Adipocyte (in vitro differentiated cells): Measurements from ENCODE around the gene GABARAP.

ENCODE experiments used
- DNase-seq: peaks from one replicate; pipeline ENCODE4 v3.0.0-alpha.2; 2015; ENCODE audit warnings: low read depth
- H3K27me3 ChIP-seq: replicated peaks from 2 replicates; pipeline ENCODE4 v1.7.0; 2013; ENCODE audit warnings: mild to moderate bottlenecking, low read length, moderate library complexity; ENCODE audit not compliant: control insufficient read depth, insufficient read depth
- H3K36me3 ChIP-seq: 2 replicates; pipeline ENCODE4 v1.7.0; 2013; ENCODE audit warnings: low read length, mild to moderate bottlenecking, moderate library complexity; ENCODE audit not compliant: control insufficient read depth, insufficient read depth, severe bottlenecking
- H3K4me1 ChIP-seq: 2 replicates; pipeline ENCODE4 v1.7.0; 2013; ENCODE audit warnings: mild to moderate bottlenecking, low read length, moderate library complexity; ENCODE audit not compliant: control insufficient read depth, insufficient read depth
- H3K4me3 ChIP-seq: 2 replicates; pipeline ENCODE4 v1.7.0; 2013; ENCODE audit warnings: mild to moderate bottlenecking, low read length, moderate library complexity
- H3K9ac ChIP-seq: 2 replicates; pipeline ENCODE4 v1.7.0; 2013; ENCODE audit warnings: mild to moderate bottlenecking, low read length, moderate library complexity
- H3K9me3 ChIP-seq: 2 replicates; pipeline ENCODE4 v1.7.0; 2013; ENCODE audit warnings: mild to moderate bottlenecking, low read length, moderate library complexity; ENCODE audit not compliant: control insufficient read depth

Gene GABARAP

DNA sequence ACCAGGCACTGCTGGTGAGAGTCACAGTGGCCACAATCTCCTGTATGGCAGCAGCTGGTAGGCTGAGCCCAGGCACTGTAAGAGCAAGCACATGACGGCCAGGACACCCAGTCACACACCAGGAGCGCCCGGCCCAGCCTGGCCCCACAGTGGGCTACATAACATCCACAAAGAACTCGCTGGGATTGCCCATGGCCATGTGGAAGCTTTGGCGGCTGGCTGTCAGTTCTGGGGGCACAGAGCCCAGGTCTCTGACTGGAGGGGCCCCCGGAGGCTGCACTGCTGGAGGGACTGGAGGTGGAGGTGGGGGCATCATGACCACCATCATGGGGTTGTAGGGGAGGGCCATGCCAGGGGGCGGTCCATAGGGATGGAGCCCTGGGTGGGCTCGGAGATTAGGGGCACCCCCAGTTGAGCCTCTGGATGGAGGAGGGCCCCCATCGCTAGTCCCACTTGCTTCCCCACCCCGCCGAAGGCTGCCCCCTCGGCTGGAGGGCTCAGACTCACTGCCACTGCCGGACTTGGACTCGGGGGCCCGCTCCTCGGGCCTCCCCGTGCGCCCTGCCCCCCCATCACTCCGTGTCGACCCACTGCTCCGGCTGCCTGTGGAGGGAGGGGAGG, 16.4 kb downstream of the GABARAP start:
- no peak overlapping the region for H3K4me3 ChIP-seq
- H3K27me3 ChIP-seq = no peaks in the 10 kb centered on the region
- H3K4me1 ChIP-seq = peaks cover 34% of the 10 kb centered on the region
- no peak overlapping the region for H3K9ac ChIP-seq
- peaks cover 88% of the 10 kb centered on the region for H3K36me3 ChIP-seq
- no peak for DNase-seq
- H3K9me3 ChIP-seq = no peaks in the 10 kb centered on the region

DNA sequence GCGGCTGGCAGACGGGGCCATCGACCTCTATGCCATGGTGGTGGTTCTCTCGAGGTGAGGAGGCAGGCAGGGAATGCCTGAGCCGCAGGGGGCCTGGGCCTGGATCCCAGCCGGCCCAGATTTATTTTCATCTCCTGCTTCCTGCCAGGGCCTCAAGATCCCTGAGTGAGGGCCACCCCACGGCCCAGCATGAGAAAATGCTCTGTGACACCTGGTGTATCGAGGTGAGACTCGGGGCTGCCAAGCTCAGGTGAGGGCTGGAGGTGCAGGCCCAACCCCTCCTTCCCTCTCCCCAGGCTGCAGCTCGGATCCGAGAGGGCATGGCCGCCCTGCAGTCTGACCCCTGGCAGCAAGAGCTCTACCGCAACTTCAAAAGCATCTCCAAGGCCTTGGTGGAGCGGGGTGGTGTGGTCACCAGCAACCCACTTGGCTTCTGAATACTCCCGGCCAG, 17.6 kb downstream of the GABARAP start:
- Histone ChIP-seq H3K27me3 (no peaks in the 10 kb centered on the region), H3K9ac (no peak overlapping the region), H3K4me1 (peaks cover 39% of the 10 kb centered on the region), H3K4me3 (no peak overlapping the region), H3K9me3 (no peaks in the 10 kb centered on the region), H3K36me3 (peaks cover 79% of the 10 kb centered on the region)
- no peak for DNase-seq

DNA sequence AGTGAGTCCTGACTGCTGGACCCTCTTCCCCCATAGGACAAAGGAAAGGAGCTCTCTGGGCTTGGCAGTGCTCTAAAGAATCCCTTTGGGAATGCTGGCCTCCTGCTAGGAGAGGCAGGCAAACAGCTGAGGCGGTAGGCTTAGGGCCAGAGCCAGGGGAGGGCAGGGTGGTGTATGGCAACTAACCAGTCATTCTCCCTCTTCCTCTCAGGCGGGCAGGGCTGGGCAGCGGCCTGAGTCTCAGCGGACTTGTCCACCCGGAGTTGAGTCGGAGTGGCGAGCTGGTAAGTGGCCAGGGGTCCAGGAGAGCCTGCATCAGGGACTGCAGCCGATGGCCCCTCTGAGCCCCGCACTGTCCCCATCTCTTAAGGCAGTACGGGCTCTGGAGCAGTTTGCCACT, 18.1 kb downstream of the GABARAP start:
- peak overlapping the region; percentile 23 for H3K9ac ChIP-seq
- H3K9me3 ChIP-seq = no peaks in the 10 kb centered on the region
- no peak overlapping the region for H3K4me3 ChIP-seq
- no peaks in the 10 kb centered on the region for H3K27me3 ChIP-seq
- H3K36me3 ChIP-seq = peaks cover 73% of the 10 kb centered on the region
- DNase-seq = no peak
- H3K4me1 ChIP-seq = peaks cover 44% of the 10 kb centered on the region

DNA sequence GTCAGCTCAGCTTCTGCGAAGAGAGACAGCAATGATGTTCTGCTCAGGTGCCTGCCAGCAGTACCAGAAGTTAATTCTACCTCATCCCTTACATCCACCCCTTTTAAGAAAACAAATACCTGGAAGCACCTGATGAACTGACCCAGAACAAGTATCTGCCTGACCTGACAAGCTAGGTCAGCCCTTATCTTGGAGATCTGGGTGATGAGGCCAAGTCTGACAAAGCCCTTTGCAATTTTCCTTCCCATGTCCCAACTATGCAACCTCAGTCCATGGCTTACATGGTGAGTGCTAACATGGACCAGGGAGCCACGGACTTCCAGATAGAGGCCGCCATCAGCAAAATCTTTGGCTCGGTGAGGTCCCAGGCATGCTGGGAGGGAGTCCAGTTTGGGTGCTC, 18.9 kb downstream of the GABARAP start:
- Histone ChIP-seq H3K9ac (peak overlapping the region; percentile 23), H3K4me1 (peaks cover 49% of the 10 kb centered on the region), H3K9me3 (no peaks in the 10 kb centered on the region), H3K27me3 (no peaks in the 10 kb centered on the region), H3K4me3 (no peak overlapping the region), H3K36me3 (peaks cover 66% of the 10 kb centered on the region)
- no peak for DNase-seq

DNA sequence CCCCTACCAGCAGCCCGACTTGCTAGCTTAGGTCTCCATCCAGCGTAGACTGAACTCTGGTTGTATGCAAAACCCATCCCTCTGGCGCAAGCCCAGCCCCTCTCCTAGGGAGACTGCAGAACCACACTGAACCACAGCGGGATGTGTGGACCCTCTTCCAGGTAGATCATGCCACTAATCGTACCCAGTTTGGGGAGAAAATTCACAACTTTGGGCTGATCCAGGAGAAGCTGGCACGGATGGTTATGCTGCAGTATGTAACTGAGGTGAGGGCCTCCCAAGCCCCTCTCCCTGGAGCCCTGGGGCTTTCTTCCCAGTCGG, 19.3 kb downstream of the GABARAP start:
- H3K9ac ChIP-seq = no peak overlapping the region
- peaks cover 61% of the 10 kb centered on the region for H3K36me3 ChIP-seq
- H3K27me3 ChIP-seq = no peaks in the 10 kb centered on the region
- peaks cover 50% of the 10 kb centered on the region for H3K4me1 ChIP-seq
- H3K4me3 ChIP-seq = no peak overlapping the region
- H3K9me3 ChIP-seq = no peaks in the 10 kb centered on the region
- DNase-seq = no peak

DNA sequence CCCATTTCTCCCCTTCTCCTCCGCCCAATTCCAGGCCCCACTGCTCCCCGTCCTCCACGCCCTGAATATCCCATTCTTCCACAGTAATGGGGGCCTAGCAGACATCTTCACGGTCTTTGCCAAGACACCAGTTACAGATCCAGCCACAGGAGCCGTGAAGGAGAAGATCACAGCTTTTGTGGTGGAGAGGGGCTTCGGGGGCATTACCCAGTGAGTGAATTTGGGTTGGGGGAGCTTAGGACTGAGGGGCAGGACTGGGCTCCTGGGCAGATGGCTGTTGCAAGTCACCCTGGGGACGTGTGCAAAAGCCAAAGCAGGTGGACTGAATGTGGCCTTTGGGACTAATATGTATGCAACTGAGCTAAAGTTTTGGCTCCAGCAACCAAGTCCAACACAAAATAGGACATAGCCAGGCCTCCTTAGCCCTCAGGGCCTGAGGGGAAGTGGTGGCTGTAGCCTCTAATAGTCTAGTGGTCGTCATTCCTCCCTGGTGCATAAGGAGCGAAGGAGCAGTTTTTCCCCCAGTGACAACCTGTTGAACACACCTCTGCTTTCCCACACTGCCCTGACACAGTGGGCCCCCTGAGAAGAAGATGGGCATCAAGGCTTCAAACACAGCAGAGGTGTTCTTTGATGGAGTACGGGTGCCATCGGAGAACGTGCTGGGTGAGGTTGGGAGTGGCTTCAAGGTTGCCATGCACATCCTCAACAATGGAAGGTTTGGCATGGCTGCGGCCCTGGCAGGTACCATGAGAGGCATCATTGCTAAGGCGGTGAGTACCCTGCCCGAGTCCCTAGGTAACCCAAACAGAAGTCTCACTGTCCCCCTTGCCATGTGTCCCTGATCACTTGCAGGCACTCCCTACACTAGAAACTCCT, 19.9 kb downstream of the GABARAP start:
- no peak overlapping the region for H3K4me3 ChIP-seq
- H3K4me1 ChIP-seq = peaks cover 54% of the 10 kb centered on the region
- no peaks in the 10 kb centered on the region for H3K27me3 ChIP-seq
- H3K36me3 ChIP-seq = peaks cover 56% of the 10 kb centered on the region
- H3K9ac ChIP-seq = peak overlapping the region; percentile 98
- no peaks in the 10 kb centered on the region for H3K9me3 ChIP-seq
- DNase-seq = no peak

DNA sequence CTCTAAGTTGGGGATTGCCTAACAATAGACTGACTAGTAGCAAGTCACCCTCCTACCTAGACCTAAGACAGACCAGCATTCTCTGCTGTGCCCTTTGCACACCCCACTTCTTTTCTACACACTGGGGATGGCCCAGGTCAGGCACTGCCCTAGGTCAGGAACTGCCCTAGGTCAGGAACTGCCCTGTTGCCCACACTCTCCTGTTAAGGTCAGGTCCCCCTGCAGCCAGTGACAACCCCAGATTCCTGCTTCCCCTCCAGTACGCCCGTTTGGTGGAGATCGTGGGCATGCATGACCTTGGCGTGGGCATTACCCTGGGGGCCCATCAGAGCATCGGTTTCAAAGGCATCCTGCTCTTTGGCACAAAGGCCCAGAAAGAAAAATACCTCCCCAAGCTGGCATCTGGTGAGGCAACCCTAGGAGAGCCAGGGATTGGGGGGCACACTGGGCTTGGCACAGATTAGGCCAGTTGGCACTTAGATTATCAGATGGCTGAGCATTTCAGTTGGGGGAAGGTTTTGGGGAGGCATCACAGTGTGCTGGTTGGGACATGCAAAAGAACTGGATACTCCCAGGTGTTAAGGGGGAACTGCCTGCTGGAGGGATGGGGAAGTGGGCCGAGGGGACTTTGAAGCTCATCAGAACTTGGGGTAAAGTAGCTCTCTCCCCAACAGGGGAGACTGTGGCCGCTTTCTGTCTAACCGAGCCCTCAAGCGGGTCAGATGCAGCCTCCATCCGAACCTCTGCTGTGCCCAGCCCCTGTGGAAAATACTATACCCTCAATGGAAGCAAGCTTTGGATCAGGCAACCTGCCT, 20.8 kb downstream of the GABARAP start:
- peaks cover 47% of the 10 kb centered on the region for H3K36me3 ChIP-seq
- no peaks in the 10 kb centered on the region for H3K9me3 ChIP-seq
- no peak for DNase-seq
- H3K27me3 ChIP-seq = no peaks in the 10 kb centered on the region
- peak overlapping the region; percentile 98 for H3K9ac ChIP-seq
- peak overlapping the region; percentile 92 for H3K4me3 ChIP-seq
- peaks cover 58% of the 10 kb centered on the region for H3K4me1 ChIP-seq

DNA sequence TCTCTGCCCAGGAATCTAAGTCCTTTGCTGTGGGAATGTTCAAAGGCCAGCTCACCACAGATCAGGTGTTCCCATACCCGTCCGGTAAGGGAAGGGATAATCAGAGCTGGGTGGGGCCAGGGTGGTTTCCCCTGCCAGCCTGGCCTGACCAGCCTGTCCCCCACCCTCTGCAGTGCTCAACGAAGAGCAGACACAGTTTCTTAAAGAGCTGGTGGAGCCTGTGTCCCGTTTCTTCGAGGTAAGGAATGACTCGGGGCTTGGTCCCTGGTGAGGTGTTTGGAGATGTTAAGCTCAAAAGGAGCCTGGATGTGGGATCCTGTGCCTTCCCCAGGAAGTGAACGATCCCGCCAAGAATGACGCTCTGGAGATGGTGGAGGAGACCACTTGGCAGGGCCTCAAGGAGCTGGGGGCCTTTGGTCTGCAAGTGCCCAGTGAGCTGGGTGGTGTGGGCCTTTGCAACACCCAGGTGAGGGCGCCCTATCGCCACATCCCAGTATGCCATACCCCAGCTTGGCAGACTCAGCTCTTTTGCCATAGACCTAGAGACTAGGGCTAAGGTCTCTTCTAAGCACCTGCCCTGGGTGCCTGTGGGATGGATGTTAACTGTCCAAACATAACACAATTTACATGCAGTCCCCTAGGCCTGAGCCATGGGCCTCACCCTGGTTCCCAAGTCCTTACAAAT, 21.5 kb downstream of the GABARAP start:
- Histone ChIP-seq H3K9ac (peak overlapping the region; percentile 98), H3K4me3 (peak overlapping the region; percentile 92), H3K9me3 (no peaks in the 10 kb centered on the region), H3K36me3 (peaks cover 40% of the 10 kb centered on the region), H3K4me1 (peaks cover 65% of the 10 kb centered on the region), H3K27me3 (no peaks in the 10 kb centered on the region)
- peak; percentile 68 for DNase-seq

DNA sequence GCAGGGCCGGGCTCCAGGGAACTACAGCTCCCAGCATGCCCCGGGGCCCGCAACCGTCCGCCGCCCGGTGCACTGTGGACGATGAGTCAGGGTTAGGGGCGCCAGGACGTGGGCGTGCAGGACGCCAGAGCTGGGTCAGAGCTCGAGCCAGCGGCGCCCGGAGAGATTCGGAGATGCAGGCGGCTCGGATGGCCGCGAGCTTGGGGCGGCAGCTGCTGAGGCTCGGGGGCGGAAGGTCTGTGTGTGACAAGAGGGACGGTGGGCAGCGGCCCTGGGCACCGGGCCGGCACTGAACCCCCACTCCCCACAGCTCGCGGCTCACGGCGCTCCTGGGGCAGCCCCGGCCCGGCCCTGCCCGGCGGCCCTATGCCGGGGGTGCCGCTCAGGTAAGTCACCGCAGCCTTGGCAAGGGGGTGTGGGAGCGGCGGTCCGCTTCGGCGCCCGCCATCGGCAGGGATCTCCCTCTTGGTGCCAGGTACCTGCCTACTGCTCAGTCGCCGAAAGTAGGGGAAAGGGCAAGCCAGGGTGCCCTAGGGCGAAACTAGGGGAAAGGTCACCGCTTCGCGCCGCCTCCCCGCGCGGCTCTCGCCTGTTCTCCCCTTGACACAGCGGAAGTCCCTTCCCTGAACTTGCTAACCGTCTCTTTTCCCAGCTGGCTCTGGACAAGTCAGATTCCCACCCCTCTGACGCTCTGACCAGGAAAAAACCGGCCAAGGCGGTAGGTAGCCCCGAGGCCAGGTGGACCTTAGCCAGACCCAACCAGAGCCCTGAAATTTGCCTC, 22.2 kb downstream of the GABARAP start, which contains the start of the genes ACADVL and DLG4:
ACADVL (plus strand) TSS at position 127 of the 781 bp plus-strand sequence; CDS start at position 174, 47 bp downstream.
DLG4 (minus strand) TSS at position 25 of the 781 bp plus-strand sequence.
- DNase-seq = peak; percentile 97
- H3K4me3 ChIP-seq = peak within 1 kb of the TSS; percentile 92
- peaks cover 32% of the 10 kb centered on the region for H3K36me3 ChIP-seq
- no peaks in the 10 kb centered on the region for H3K27me3 ChIP-seq
- no peaks in the 10 kb centered on the region for H3K9me3 ChIP-seq
- peaks cover 70% of the 10 kb centered on the region for H3K4me1 ChIP-seq
- H3K9ac ChIP-seq = peak within 1 kb of the TSS; percentile 98

DNA sequence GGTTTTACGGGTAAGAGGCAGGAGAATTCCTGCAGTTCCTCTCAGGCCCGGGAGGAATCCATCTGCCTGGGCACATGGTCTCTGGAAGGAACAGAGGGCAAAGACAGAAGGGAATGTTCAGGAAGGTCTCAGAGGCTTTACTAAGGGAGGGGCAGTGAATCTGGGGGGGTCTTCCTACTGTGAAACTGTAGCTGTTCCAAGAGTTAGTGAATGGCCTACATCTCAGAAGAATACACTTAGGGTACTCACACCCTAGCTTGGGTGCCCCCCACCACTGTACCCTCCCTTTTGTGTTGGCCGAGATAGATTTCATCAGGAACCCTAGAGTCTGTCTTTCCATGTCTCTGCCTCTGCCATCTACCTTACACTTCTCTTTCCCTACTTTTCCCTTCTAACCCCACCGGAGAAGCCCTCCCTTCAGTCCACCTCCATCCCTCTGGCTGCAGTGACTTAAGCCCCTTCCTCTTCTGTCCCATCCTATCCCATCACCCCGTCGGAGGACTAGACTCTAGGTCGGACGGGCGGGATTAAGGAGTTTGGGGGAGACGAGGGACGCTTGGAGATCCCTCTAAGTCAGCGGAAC, 22.9 kb downstream of the GABARAP start:
- H3K9ac ChIP-seq = peak overlapping the region; percentile 98
- H3K36me3 ChIP-seq = peaks cover 28% of the 10 kb centered on the region
- no peaks in the 10 kb centered on the region for H3K9me3 ChIP-seq
- H3K27me3 ChIP-seq = no peaks in the 10 kb centered on the region
- DNase-seq = no peak
- peak overlapping the region; percentile 92 for H3K4me3 ChIP-seq
- H3K4me1 ChIP-seq = peaks cover 71% of the 10 kb centered on the region
